Stomach (tissue), 9 donors: Measurements from ENCODE around the gene GBA3. TPM values are rescaled to one million over a fixed set of nuclear protein-coding genes. Genes with fewer than 3 reads are reported as not detected.

Experiments used
- DNase-seq, 2 donors: peaks; one replicate each; pipeline versions ENCODE4 v3.0.0 to v3.0.0-alpha.2; 2013 to 2019
- H3K27ac ChIP-seq, 5 donors: fragments of 200-600 bp in 4 of 5; sonication (generic) in 4 of 5; one replicate each; pipeline ENCODE4 v1.5.1; 2013 to 2019; ENCODE audit warnings: mild to moderate bottlenecking in 1 of 5, moderate library complexity in 1 of 5
- H3K27me3 ChIP-seq, 3 donors: fragments of 200-600 bp; sonication (generic); one replicate each; pipeline ENCODE4 v1.5.1; 2017 to 2019; ENCODE audit warnings: mixed run types in 1 of 3
- H3K36me3 ChIP-seq, 4 donors: fragments of 200-600 bp; sonication (generic); 1 replicate in 3 of 4; 2 replicates in 1 of 4; pipeline ENCODE4 v1.5.1; 2016 to 2019
- H3K4me1 ChIP-seq, 4 donors: fragments of 200-600 bp; sonication (generic); one replicate each; pipeline ENCODE4 v1.5.1; 2016 to 2019
- H3K4me3 ChIP-seq, 4 donors: fragments of 200-600 bp; sonication (generic) in 3 of 4; one replicate each; pipeline ENCODE4 v1.5.1; 2016 to 2019; ENCODE audit warnings: mild to moderate bottlenecking in 1 of 4
- H3K9me3 ChIP-seq, 4 donors: fragments of 200-600 bp; sonication (generic); one replicate each; pipeline ENCODE4 v1.5.1; 2016 to 2019
- EP300 ChIP-seq: sonication (generic); formaldehyde crosslinking; IDR thresholded peaks from one replicate; pipeline ENCODE4 v1.6.1; 2017; ENCODE audit warnings: antibody characterized with exemption
- POLR2A ChIP-seq, 4 donors: fragments of 450-650 bp; IDR thresholded peaks; one replicate each; pipeline ENCODE4 v1.6.1; 2016; ENCODE audit warnings: antibody characterized with exemption in 4 of 4, control low read depth in 2 of 4, mild to moderate bottlenecking in 1 of 4, moderate library complexity in 1 of 4
- POLR2AphosphoS5 ChIP-seq, 3 donors: sonication (generic); formaldehyde crosslinking; IDR thresholded peaks; one replicate each; pipeline ENCODE4 v1.6.1; 2016; ENCODE audit warnings: antibody characterized with exemption in 3 of 3
- WGBS, 5 donors: extraction: QIAGEN DNeasy Blood & Tissue Kit in 3 of 5; methylation state at CpG; one replicate each; pipeline versions ENCODE4 v1.1.5 to v1.1.7; 2013 to 2018; 5-methylcytosine and 5-hydroxymethylcytosine counted together
- intact Hi-C: fragments of 100-400 bp; cut with DNase I; formaldehyde crosslinking; loops from one replicate; pipeline ENCODE4 v1.15.1; 2023; ENCODE audit warnings: low total_unique reads
- polyA plus RNA-seq, 3 donors: library from polyadenylated mRNA; stranded (reverse); fragments of 200-250 nt; gene quantifications; one replicate each; pipeline ENCODE4 v1.2.3, GENCODE V29; 2013
- total RNA-seq, 5 donors: library from RNA; depleted of rRNA; stranded (reverse); fragments of >200 nt; gene quantifications; one replicate each; pipeline versions ENCODE4 v1.1.0 to v1.2.3, GENCODE V29; 2014 to 2016
- TF ChIP-seq, protein P1 (sequence below), 7 experiments: fragments of 450-650 bp in 4 of 7; fragments of 200-600 bp in 3 of 7; sonication (generic) in 3 of 7; IDR thresholded peaks; one replicate each; pipeline ENCODE4 v1.5.1; 2016 to 2019; ENCODE audit warnings: antibody characterized with exemption in 7 of 7, control low read depth in 2 of 7, mild to moderate bottlenecking in 1 of 7
- donor health status: healthy with polysubstance abuse.
- donor health status: Bipolar disorder and iron deficiency.
- donor health status: healthy.

Gene GBA3
- total and polyA plus RNA-seq, 8 donors: 0.10 to 13.0 (median 2.8) TPM; not detected in 5

DNA sequence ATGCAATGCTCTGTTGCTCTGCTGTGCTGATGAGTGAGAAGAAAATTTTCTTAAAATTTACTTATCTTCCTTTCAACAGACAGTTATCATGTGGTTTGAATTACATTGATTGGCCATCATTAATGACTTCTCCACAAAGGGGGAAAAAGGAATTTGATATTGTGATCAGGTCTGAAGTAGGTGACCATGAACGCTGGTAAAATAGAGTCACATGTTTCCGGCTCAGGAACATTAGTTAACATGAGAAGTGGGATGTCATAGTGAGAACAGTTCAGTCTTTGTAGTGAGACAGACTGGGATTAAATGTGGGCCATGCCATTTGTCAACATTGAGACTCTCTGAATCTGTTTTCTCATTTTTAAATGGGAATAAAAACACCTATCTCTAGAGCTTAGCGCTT lies 50.6 kb downstream of the GBA3 start:
- no peaks in the 10 kb centered on the region for H3K36me3 ChIP-seq
- H3K27me3 ChIP-seq: no peaks in the 10 kb centered on the region
- no peaks in the 10 kb centered on the region for H3K9me3 ChIP-seq
- 86 to 95% (median 92%) methylated on average over 3 of the region's 3 CpGs for WGBS, 5 donors
- TF ChIP-seq POLR2AphosphoS5 (IDR thresholded peaks at IDR 0.05) (no peak), POLR2A (IDR thresholded peaks at IDR 0.05) (no peak), EP300 (no peak)
- TF ChIP-seq, protein P1, sequence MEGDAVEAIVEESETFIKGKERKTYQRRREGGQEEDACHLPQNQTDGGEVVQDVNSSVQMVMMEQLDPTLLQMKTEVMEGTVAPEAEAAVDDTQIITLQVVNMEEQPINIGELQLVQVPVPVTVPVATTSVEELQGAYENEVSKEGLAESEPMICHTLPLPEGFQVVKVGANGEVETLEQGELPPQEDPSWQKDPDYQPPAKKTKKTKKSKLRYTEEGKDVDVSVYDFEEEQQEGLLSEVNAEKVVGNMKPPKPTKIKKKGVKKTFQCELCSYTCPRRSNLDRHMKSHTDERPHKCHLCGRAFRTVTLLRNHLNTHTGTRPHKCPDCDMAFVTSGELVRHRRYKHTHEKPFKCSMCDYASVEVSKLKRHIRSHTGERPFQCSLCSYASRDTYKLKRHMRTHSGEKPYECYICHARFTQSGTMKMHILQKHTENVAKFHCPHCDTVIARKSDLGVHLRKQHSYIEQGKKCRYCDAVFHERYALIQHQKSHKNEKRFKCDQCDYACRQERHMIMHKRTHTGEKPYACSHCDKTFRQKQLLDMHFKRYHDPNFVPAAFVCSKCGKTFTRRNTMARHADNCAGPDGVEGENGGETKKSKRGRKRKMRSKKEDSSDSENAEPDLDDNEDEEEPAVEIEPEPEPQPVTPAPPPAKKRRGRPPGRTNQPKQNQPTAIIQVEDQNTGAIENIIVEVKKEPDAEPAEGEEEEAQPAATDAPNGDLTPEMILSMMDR (IDR thresholded peaks at IDR 0.05): no peak
- no peaks in the 10 kb centered on the region for H3K4me1 ChIP-seq
- DNase-seq: no peak
- H3K4me3 ChIP-seq: no peak overlapping the region
- intact Hi-C loops: no loop called here
- no peak overlapping the region for H3K27ac ChIP-seq

DNA sequence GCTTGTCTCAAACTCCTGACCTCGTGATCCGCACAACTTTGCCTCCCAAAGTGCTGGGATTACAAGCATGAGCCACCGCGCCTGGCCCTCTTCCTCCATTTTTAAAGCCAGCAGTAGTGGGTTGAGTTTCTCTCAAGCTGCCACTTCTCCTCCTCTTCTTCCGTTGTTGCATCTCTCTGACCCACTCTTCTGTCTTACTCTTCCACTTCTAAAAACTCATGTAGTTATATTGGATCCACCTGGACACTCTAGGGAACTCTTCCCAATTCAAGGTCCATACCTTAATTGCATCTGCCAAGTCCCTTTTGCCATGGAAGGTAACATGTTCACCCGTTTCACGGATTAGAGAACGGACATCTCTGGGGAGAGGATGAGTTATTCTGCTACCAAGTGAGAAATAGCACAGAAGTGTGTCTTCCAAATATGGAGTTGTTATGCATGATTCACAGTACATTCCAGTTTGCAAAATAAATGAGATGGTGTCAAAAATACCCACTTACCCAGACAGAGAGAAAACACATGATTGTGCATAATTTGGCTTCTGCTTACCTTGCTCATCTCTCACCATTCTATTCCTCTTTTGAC lies 51.8 kb downstream of the GBA3 start:
- intact Hi-C loops: no loop called here
- H3K27me3 ChIP-seq: no peaks in the 10 kb centered on the region
- WGBS, 5 donors: 82 to 93% (median 90%) methylated on average over 8 of the region's 8 CpGs
- no peaks in the 10 kb centered on the region for H3K4me1 ChIP-seq
- H3K27ac ChIP-seq: no peak overlapping the region
- TF ChIP-seq, protein P1 (IDR thresholded peaks at IDR 0.05): no peak
- TF ChIP-seq POLR2AphosphoS5 (IDR thresholded peaks at IDR 0.05) (no peak), POLR2A (IDR thresholded peaks at IDR 0.05) (no peak), EP300 (no peak)
- no peaks in the 10 kb centered on the region for H3K36me3 ChIP-seq
- DNase-seq: no peak
- no peaks in the 10 kb centered on the region for H3K9me3 ChIP-seq
- no peak overlapping the region for H3K4me3 ChIP-seq

DNA sequence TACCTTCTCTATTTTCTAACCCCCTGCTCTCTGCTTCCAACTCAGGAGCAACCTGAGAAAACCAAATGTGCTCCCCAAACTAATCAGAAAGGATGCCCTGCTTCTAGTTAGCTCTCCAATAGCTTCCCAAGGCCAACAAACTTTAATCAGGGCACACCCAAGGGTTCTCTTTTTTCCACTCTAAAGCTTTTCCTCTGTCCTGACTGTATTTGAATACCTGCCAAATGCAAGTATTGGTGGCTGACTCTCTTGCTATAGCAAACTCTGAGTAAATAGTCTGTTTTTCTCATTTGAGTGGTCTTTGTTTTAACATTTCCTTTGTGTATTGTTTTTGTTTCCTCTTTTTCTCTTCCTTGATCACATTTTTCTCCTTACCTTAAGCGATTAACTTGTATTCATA lies 52.5 kb downstream of the GBA3 start:
- Histone ChIP-seq H3K27ac (no peak overlapping the region), H3K9me3 (no peaks in the 10 kb centered on the region), H3K27me3 (no peaks in the 10 kb centered on the region), H3K36me3 (no peaks in the 10 kb centered on the region), H3K4me1 (no peaks in the 10 kb centered on the region), H3K4me3 (no peak overlapping the region)
- DNase-seq: no peak
- intact Hi-C loops: no loop called here
- TF ChIP-seq POLR2AphosphoS5 (IDR thresholded peaks at IDR 0.05): no peak
- TF ChIP-seq, protein P1 (IDR thresholded peaks at IDR 0.05): no peak
- no peak for TF ChIP-seq EP300
- no peak for TF ChIP-seq POLR2A (IDR thresholded peaks at IDR 0.05)
- WGBS, 5 donors: 76 to 88% (median 83%) methylated on average over 1 of the region's 1 CpG

DNA sequence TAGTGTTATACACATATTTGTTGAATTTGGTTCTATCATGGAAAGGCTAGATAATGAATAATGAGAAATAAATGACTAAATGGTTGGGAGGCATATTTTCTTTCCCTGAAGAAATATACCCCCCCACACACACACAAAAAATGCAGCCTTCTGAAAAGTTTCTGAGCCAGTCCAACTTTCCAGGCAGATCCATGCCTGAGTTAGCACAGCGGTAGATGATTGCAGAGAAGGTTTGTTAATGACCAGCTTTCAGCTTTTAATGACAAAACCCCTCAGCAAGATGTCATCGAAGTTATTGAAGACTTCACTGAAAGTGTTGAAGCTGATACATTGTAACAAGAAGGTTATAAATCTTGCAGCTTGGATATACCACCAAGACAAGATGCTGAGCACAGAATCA lies 61.4 kb downstream of the GBA3 start:
- intact Hi-C loops: no loop called here
- no peak for DNase-seq
- Histone ChIP-seq H3K9me3 (peaks cover 0 to 8% (median 2%) of the 10 kb centered on the region in 4 donors), H3K36me3 (no peaks in the 10 kb centered on the region), H3K4me1 (no peaks in the 10 kb centered on the region), H3K27me3 (no peaks in the 10 kb centered on the region), H3K27ac (no peak overlapping the region), H3K4me3 (no peak overlapping the region)
- 54 to 84% (median 80%) methylated on average over 2 of the region's 2 CpGs for WGBS, 5 donors
- TF ChIP-seq, protein P1 (IDR thresholded peaks at IDR 0.05): no peak
- TF ChIP-seq EP300 (no peak), POLR2AphosphoS5 (IDR thresholded peaks at IDR 0.05) (no peak), POLR2A (IDR thresholded peaks at IDR 0.05) (no peak)
